Effector memory CD8-positive, alpha-beta T cell (primary cell): ENCODE data around the gene H2BW2.
"Not testable (repeated sequence)": the region's sequence is repeated elsewhere in the genome, so short reads cannot be mapped to it uniquely, and the experiment has no call there.

ENCODE experiments used
- ATAC-seq: fragments of 150-1000 bp; cut with Tn5 transposase; replicated peaks from 2 replicates; pipeline ENCODE4 v1.10.0; 2021; ENCODE audit warnings: mild to moderate bottlenecking, moderate library complexity
- DNase-seq, 3 experiments: peaks; one replicate each; pipeline ENCODE4 v3.0.0; 2021
- H3K27ac Mint-ChIP-seq, 2 donors: one replicate each; pipeline ENCODE4 v1.8.0; 2022; ENCODE audit warnings: mild to moderate bottlenecking in 2 of 2, mixed read lengths in 2 of 2, moderate library complexity in 2 of 2
- H3K27me3 Mint-ChIP-seq, 2 donors: one replicate each; pipeline ENCODE4 v1.8.0; 2022; ENCODE audit warnings: mixed read lengths in 2 of 2
- H3K36me3 Mint-ChIP-seq: one replicate; pipeline ENCODE4 v1.8.0; 2022; ENCODE audit warnings: mild to moderate bottlenecking, moderate library complexity, mixed read lengths; ENCODE audit not compliant: insufficient read depth
- H3K4me1 Mint-ChIP-seq, 2 donors: one replicate each; pipeline ENCODE4 v1.8.0; 2022; ENCODE audit warnings: low read depth in 2 of 2, mixed read lengths in 2 of 2
- H3K4me3 Mint-ChIP-seq, 2 donors: one replicate each; pipeline ENCODE4 v1.8.0; 2022; ENCODE audit warnings: mild to moderate bottlenecking in 2 of 2, mixed read lengths in 2 of 2, moderate library complexity in 2 of 2
- H3K9me3 Mint-ChIP-seq, 2 donors: one replicate each; pipeline ENCODE4 v1.8.0; 2022; ENCODE audit warnings: mixed read lengths in 2 of 2
- total RNA-seq, 9 experiments: gene quantifications; one replicate each; lab custom pipeline; 2026; lab: John Stamatoyannopoulos, UW

H2BW2 gene
- total RNA-seq = 0 to 0.06 (median 0) reads per million in 9 experiments

DNA sequence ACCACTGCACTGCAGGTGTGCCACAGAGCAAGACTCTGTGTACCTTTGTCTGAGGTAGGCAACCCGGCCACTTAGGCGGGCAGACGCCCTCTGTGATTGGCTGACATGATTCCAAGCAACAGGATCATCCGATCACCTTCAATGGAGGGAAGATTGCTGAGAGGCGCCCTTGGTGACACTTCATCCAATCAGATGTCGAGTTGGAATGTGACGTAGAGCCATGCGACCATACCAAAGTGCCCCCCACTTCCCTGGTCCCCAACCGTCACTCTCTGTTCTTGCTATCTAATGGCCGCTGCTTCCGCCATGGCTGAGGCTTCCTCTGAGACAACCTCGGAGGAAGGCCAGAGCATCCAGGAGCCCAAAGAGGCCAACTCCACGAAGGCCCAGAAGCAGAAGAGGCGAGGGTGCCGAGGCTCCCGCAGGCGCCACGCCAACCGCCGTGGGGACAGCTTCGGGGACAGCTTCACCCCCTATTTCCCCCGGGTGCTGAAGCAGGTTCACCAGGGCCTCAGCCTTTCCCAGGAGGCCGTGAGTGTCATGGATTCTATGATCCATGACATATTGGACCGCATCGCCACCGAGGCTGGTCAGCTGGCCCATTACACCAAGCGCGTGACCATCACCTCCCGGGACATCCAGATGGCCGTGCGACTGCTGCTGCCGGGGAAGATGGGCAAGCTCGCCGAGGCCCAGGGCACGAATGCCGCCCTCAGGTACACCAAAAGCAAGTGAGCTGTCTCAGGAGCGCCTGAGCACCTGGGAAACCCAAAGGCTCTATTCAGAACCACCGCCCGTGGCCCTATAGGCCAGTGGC, at the start of gene H2BW2:
H2BW2 (plus strand) TSS at position 268 of the 817 bp plus-strand sequence; CDS start at position 307, 39 bp downstream.
- Mint-ChIP-seq H3K27ac (no peak within 1 kb of the TSS), H3K36me3 (no peaks in the 10 kb centered on the region), H3K9me3 (no peaks in the 10 kb centered on the region), H3K27me3 (peaks cover 39 to 48% of the 10 kb centered on the region in 2 donors), H3K4me1 (no peaks in the 10 kb centered on the region), H3K4me3 (no peak within 1 kb of the TSS)
- DNase-seq (no peak), ATAC-seq (no peak)

- Mint-ChIP-seq H3K9me3 (no peaks in the 10 kb centered on the region), H3K36me3 (no peaks in the 10 kb centered on the region), H3K4me3 (no peak overlapping the region), H3K27ac (no peak overlapping the region), H3K4me1 (no peaks in the 10 kb centered on the region), H3K27me3 (peaks cover 0 to 15% of the 10 kb centered on the region in 2 donors)
- ATAC-seq = no peak
- DNase-seq = no peak
These were observed 40.5 kb upstream of the H2BW2 start for GRCh38 chrX:103999234-103999633.

- no peaks in the 10 kb centered on the region for H3K4me1 Mint-ChIP-seq
- H3K4me3 Mint-ChIP-seq = no peak overlapping the region
- ATAC-seq (no peak), DNase-seq (no peak)
- peaks cover 6 to 31% of the 10 kb centered on the region in 2 donors for H3K27me3 Mint-ChIP-seq
- no peaks in the 10 kb centered on the region for H3K9me3 Mint-ChIP-seq
- H3K27ac Mint-ChIP-seq = no peak overlapping the region
- no peaks in the 10 kb centered on the region for H3K36me3 Mint-ChIP-seq
These were observed 30.9 kb upstream of the H2BW2 start for GRCh38 chrX:104008831-104009230.

DNA sequence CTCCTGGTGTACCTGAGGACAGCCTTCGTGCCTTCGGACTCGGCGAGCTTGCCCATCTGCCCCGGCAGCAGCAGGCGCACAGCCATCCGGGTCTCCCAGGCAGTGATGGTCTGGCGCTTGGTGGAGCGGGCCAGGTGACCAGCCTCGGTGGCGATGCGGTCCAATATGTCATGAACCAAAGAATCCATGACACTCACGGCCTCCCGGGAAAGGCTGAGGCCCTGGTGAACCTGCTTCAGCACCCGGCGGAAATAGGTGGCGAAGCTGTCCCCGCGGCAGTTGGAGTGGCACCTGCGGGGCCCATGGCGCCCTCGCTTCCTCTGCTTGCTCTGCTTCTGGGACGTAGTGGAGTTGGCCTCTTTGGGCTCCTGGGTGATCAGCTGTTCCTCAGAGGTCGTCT, 26.6 kb upstream of the H2BW2 start:
- ATAC-seq (no peak), DNase-seq (no peak)
- Mint-ChIP-seq H3K4me1 (no peaks in the 10 kb centered on the region), H3K36me3 (no peaks in the 10 kb centered on the region), H3K27ac (no peak overlapping the region), H3K4me3 (no peak overlapping the region), H3K9me3 (no peaks in the 10 kb centered on the region), H3K27me3 (peaks cover 15 to 20% of the 10 kb centered on the region in 2 donors)

- Mint-ChIP-seq H3K27ac (no peak within 1 kb of the TSS), H3K9me3 (no peaks in the 10 kb centered on the region), H3K4me1 (no peaks in the 10 kb centered on the region), H3K36me3 (no peaks in the 10 kb centered on the region), H3K4me3 (no peak within 1 kb of the TSS), H3K27me3 (peaks cover 19 to 20% of the 10 kb centered on the region in 2 donors)
- DNase-seq = no peak
- ATAC-seq = no peak
These were observed 26.1 kb upstream of the H2BW2 start, which contains the start of gene H2BW1 for GRCh38 chrX:104013606-104014005. H2BW1 (minus strand) TSS chrX:104013708; CDS start chrX:104013576, 132 bp downstream.

- not testable (repeated sequence) for DNase-seq, H3K4me1 Mint-ChIP-seq, H3K27ac Mint-ChIP-seq, H3K9me3 Mint-ChIP-seq, H3K36me3 Mint-ChIP-seq, H3K4me3 Mint-ChIP-seq, ATAC-seq
- H3K27me3 Mint-ChIP-seq = peaks cover 17 to 28% of the 10 kb centered on the region in 2 donors
These were observed 24.2 kb upstream of the H2BW2 start for GRCh38 chrX:104015576-104015975.

- no peak for DNase-seq
- Mint-ChIP-seq H3K36me3 (no peaks in the 10 kb centered on the region), H3K27me3 (peaks cover 17 to 22% of the 10 kb centered on the region in 2 donors), H3K4me3 (no peak overlapping the region), H3K4me1 (no peaks in the 10 kb centered on the region), H3K9me3 (no peaks in the 10 kb centered on the region), H3K27ac (no peak overlapping the region)
- no peak for ATAC-seq
These were observed 21.6 kb upstream of the H2BW2 start for GRCh38 chrX:104018126-104018525.

GRCh38 chrX:104041003-104041402, 1.2 kb downstream of the H2BW2 start:
- no peak overlapping the region for H3K4me3 Mint-ChIP-seq
- no peak overlapping the region for H3K27ac Mint-ChIP-seq
- H3K4me1 Mint-ChIP-seq = no peaks in the 10 kb centered on the region
- no peaks in the 10 kb centered on the region for H3K36me3 Mint-ChIP-seq
- peaks cover 32 to 46% of the 10 kb centered on the region in 2 donors for H3K27me3 Mint-ChIP-seq
- DNase-seq (no peak), ATAC-seq (no peak)
- H3K9me3 Mint-ChIP-seq = no peaks in the 10 kb centered on the region

DNA sequence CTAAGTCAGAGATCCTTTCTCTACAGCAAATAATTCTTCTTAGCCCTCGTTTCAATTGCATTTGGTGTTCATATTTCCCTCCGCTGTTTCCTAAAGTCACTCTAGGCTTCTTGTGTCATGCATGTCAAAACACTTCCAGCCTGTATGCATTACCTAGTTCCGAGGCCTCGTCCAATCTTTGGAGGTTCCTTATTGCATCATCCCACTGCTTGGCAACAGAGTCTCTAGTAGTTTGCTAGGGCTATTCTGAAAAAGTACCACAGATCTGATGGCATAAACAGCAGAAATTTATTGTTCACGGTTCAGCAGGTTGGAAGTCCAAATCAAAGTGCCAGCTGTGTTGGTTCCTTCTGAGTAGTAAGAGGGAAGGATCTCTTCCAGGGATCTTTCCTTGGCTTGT, 5.9 kb downstream of the H2BW2 start:
- peaks cover 23 to 41% of the 10 kb centered on the region in 2 donors for H3K27me3 Mint-ChIP-seq
- no peak for DNase-seq

DNA sequence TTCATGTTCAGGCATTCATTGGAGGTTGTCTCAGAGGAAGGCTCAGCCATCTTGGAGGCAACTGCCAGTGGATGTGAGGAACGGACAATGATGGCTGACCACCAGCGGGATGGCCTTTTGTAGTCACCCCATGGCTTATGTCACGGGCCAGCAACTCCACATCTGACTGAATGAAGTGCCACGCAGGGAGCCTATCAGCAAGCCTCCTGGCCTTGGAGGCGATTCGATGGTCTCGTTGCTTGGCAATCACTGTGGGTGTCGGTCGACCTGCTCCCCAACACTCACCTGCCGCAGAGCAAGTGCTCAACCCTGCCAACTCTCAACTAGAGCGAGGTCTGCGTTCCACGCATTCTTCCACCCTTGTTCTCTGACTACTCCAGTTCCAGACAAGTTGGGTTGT, 7.4 kb downstream of the H2BW2 start:
- Mint-ChIP-seq H3K4me3 (no peak overlapping the region), H3K9me3 (no peaks in the 10 kb centered on the region), H3K27ac (no peak overlapping the region), H3K27me3 (peaks cover 22 to 38% of the 10 kb centered on the region in 2 donors), H3K36me3 (no peaks in the 10 kb centered on the region), H3K4me1 (no peaks in the 10 kb centered on the region)
- DNase-seq = no peak
- no peak for ATAC-seq

More for the DNA sequence above, 5.9 kb downstream of the H2BW2 start:
- Mint-ChIP-seq H3K27ac (no peak overlapping the region), H3K4me1 (no peaks in the 10 kb centered on the region), H3K36me3 (no peaks in the 10 kb centered on the region), H3K4me3 (no peak overlapping the region), H3K9me3 (no peaks in the 10 kb centered on the region)
- ATAC-seq = no peak

DNA sequence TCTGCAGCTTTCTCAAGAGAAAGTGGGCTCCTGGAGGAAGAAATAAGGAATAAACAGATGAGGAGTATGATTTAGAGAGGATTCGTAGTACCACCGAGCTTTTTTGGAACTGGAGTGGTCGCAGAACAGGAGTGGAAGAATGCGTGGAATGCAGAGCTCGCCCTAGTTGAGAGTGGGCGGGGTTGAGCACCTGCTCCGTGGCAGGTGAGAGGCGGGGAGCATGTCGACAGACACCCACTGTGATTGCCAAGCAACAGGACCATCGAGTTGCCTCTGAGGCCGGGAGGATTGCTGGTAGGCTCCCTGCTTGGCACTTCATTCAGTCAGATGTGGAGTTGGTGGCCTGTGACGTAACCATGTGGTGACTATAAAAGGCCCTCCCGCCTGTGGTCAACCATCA, 15.2 kb downstream of the H2BW2 start:
- H3K27ac Mint-ChIP-seq, ATAC-seq, DNase-seq, H3K4me3 Mint-ChIP-seq, H3K9me3 Mint-ChIP-seq, H3K27me3 Mint-ChIP-seq, H3K36me3 Mint-ChIP-seq, H3K4me1 Mint-ChIP-seq: not testable (repeated sequence)

DNA sequence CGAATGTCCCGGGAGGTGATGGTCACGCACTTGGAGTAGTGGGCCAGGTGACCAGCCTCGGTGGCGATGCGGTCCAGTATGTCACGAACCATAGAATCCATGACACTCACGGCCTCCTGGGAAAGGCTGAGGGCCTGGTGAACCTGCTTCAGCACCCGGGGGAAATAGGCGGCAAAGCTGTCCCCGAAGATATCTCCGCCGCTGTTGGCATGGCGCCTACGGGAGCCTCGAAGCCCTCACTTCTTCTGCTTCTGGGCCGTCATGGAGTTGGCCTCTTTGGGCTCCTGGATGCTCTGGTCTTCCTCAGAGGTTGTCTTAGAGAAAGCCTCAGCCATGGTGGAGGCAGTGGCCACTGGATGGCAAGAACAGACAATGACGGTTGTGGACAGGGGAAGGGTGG, 22.9 kb downstream of the H2BW2 start:
- H3K4me1 Mint-ChIP-seq, H3K9me3 Mint-ChIP-seq, H3K4me3 Mint-ChIP-seq, ATAC-seq, H3K36me3 Mint-ChIP-seq, H3K27me3 Mint-ChIP-seq, H3K27ac Mint-ChIP-seq, DNase-seq: not testable (repeated sequence)

GRCh38 chrX:104075778-104076445, 36.2 kb downstream of the H2BW2 start, which contains the start of gene TMSB15C:
TMSB15C (minus strand) TSS chrX:104076236.
- H3K27me3 Mint-ChIP-seq = not testable (repeated sequence)
- ATAC-seq = peak; percentile 96

GRCh38 chrX:104077854-104078253, 38.1 kb downstream of the H2BW2 start:
- not testable (repeated sequence) for H3K4me1 Mint-ChIP-seq, H3K27me3 Mint-ChIP-seq, ATAC-seq, H3K36me3 Mint-ChIP-seq, H3K4me3 Mint-ChIP-seq, H3K9me3 Mint-ChIP-seq, H3K27ac Mint-ChIP-seq, DNase-seq

More at GRCh38 chrX:104075778-104076445, 36.2 kb downstream of the H2BW2 start, which contains the start of gene TMSB15C:
- H3K27ac Mint-ChIP-seq, H3K4me1 Mint-ChIP-seq, H3K4me3 Mint-ChIP-seq, H3K9me3 Mint-ChIP-seq, DNase-seq, H3K36me3 Mint-ChIP-seq: not testable (repeated sequence)
